Measurements from ENCODE around the gene MATN1. TPM values are rescaled to one million over a fixed set of nuclear protein-coding genes. Genes with fewer than 3 reads are reported as not detected.
A peak's percentile ranks its signal among the peaks of the same experiment; 100 is the strongest.

The MATN1 gene
- polyA plus RNA-seq, 3 donors: 0.07 TPM; not detected in 2

DNA sequence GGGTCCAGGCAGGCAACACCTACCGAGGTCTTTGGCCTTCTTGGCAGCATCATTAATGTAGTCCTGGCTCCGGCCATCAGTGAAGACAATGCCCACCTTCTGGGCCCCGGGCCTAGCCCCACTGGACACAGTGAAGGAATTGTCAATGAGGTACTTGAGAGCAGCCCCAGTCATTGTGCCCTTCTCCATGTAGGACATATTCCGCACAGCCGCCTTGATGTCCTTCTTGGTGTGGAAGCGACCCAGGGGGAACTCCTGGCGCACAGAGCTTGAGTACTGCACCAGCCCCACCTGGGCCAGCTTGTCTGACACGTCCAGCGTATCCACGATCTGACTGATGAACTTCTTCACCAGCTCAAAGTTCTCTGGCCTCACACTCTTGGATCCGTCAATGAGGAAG is 7.5 kb downstream of the MATN1 start:
- peaks cover 22 to 27% of the 10 kb centered on the region in 2 donors for H3K4me1 ChIP-seq (ENCODE audit: control insufficient read depth in 1 of 2, insufficient read depth in 2 of 2, low read length in 2 of 2)
- H3K9me3 ChIP-seq (replicated peaks in 1 of 2; ENCODE audit: control insufficient read depth in 1 of 2, insufficient read depth in 1 of 2, low read length in 2 of 2): peaks cover 0 to 12% of the 10 kb centered on the region in 2 donors
- WGBS (ENCODE audit: insufficient coverage): 94% methylated on average over 10 of the region's 11 CpGs
- peak overlapping the region in 1 of 7 donors; percentile 14 for H3K27ac Mint-ChIP-seq
- intact Hi-C loops (cut with micrococcal nuclease): loop anchor here (5.0 to 10.0 kb wide), 3 partner anchors 196 to 1679 kb away; partner anchors contain the start of gene BSDC1 (in 1 of the 2)
- TF ChIP-seq, protein P1, sequence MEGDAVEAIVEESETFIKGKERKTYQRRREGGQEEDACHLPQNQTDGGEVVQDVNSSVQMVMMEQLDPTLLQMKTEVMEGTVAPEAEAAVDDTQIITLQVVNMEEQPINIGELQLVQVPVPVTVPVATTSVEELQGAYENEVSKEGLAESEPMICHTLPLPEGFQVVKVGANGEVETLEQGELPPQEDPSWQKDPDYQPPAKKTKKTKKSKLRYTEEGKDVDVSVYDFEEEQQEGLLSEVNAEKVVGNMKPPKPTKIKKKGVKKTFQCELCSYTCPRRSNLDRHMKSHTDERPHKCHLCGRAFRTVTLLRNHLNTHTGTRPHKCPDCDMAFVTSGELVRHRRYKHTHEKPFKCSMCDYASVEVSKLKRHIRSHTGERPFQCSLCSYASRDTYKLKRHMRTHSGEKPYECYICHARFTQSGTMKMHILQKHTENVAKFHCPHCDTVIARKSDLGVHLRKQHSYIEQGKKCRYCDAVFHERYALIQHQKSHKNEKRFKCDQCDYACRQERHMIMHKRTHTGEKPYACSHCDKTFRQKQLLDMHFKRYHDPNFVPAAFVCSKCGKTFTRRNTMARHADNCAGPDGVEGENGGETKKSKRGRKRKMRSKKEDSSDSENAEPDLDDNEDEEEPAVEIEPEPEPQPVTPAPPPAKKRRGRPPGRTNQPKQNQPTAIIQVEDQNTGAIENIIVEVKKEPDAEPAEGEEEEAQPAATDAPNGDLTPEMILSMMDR (IDR thresholded peaks at IDR 0.05): no peak
- H3K4me1 Mint-ChIP-seq: peaks cover 22% of the 10 kb centered on the region
- peaks cover 11% of the 10 kb centered on the region for H4K20me1 ChIP-seq (ENCODE audit: insufficient read depth, low read length)
- H3K27ac ChIP-seq (ENCODE audit: low read depth in 1 of 2, low read length in 2 of 2): no peak overlapping the region
- no peaks in the 10 kb centered on the region for H3K36me3 ChIP-seq (replicated peaks in 1 of 2; ENCODE audit: control insufficient read depth in 1 of 2, insufficient read depth in 2 of 2, low read length in 2 of 2)
- DNase-seq: no peak
- H3K79me2 ChIP-seq (ENCODE audit: insufficient read depth, low read length): no peaks in the 10 kb centered on the region
- H3K4me2 ChIP-seq (replicated peaks; ENCODE audit: extremely low read depth, low read length, poor library complexity, severe bottlenecking): no peak overlapping the region
- no peaks in the 10 kb centered on the region for H3K36me3 Mint-ChIP-seq
- no peak overlapping the region for H3K4me3 Mint-ChIP-seq
- H2AFZ ChIP-seq (ENCODE audit: insufficient read depth, low read depth, low read length, poor library complexity, severe bottlenecking): no peak overlapping the region
- peaks cover 3 to 12% (median 11%) of the 10 kb centered on the region in 7 donors for H3K9me3 Mint-ChIP-seq
- peaks cover 6 to 8% (median 7%) of the 10 kb centered on the region in 3 donors for H3K27me3 Mint-ChIP-seq (ENCODE audit: low read depth in 3 of 3)
- no peak overlapping the region for H3K9ac ChIP-seq (ENCODE audit: insufficient read depth, low read length, poor library complexity, severe bottlenecking)
- no peak overlapping the region for H3K4me3 ChIP-seq (replicated peaks in 1 of 3; ENCODE audit: low read depth in 2 of 3, low read length in 3 of 3)
- no peaks in the 10 kb centered on the region for H3K27me3 ChIP-seq (ENCODE audit: control insufficient read depth in 2 of 2, insufficient read depth in 2 of 2, low read length in 2 of 2)

DNA sequence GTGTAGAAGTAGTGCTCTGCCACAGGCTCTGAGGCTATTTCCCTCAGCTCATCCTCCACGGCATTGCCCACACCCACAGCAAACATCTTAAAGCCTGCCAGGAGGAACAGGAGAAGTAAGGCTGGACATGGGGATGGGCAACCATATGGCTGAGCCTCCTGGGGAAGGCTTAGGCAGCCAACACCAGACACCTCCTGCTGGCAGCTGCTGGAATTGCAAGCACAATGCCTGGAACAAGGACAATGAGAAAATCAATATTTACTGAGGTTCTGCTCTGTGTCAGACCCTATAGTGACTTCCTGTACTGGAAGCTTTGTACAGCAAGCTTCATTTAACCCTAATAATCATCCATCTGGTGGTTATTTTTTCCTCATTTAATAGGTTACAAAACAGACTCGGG is 8.2 kb downstream of the MATN1 start:
- no CpG with 5 or more reads among the region's 2 CpGs for WGBS (ENCODE audit: insufficient coverage)
- H4K20me1 ChIP-seq (ENCODE audit: insufficient read depth, low read length): peaks cover 10% of the 10 kb centered on the region
- no peak overlapping the region for H3K4me2 ChIP-seq (replicated peaks; ENCODE audit: extremely low read depth, low read length, poor library complexity, severe bottlenecking)
- Mint-ChIP-seq H3K27me3 (ENCODE audit: low read depth in 3 of 3) (peaks cover 6 to 10% (median 8%) of the 10 kb centered on the region in 3 donors), H3K27ac (peak overlapping the region in 1 of 7 donors; percentile 25), H3K36me3 (no peaks in the 10 kb centered on the region), H3K9me3 (peaks cover 3 to 12% (median 11%) of the 10 kb centered on the region in 7 donors), H3K4me1 (peaks cover 15% of the 10 kb centered on the region), H3K4me3 (no peak overlapping the region)
- no peaks in the 10 kb centered on the region for H3K27me3 ChIP-seq (ENCODE audit: control insufficient read depth in 2 of 2, insufficient read depth in 2 of 2, low read length in 2 of 2)
- peaks cover 18 to 22% of the 10 kb centered on the region in 2 donors for H3K4me1 ChIP-seq (ENCODE audit: control insufficient read depth in 1 of 2, insufficient read depth in 2 of 2, low read length in 2 of 2)
- no peak overlapping the region for H3K9ac ChIP-seq (ENCODE audit: insufficient read depth, low read length, poor library complexity, severe bottlenecking)
- peaks cover 0 to 12% of the 10 kb centered on the region in 2 donors for H3K9me3 ChIP-seq (replicated peaks in 1 of 2; ENCODE audit: control insufficient read depth in 1 of 2, insufficient read depth in 1 of 2, low read length in 2 of 2)
- no peak overlapping the region for H2AFZ ChIP-seq (ENCODE audit: insufficient read depth, low read depth, low read length, poor library complexity, severe bottlenecking)
- TF ChIP-seq, protein P1 (IDR thresholded peaks at IDR 0.05): no peak
- intact Hi-C loops (cut with micrococcal nuclease): loop anchor here (5.0 to 10.0 kb wide), 3 partner anchors 197 to 1680 kb away; partner anchors contain the start of gene BSDC1 (in 1 of the 2)
- no peak overlapping the region for H3K4me3 ChIP-seq (replicated peaks in 1 of 3; ENCODE audit: low read depth in 2 of 3, low read length in 3 of 3)
- H3K36me3 ChIP-seq (replicated peaks in 1 of 2; ENCODE audit: control insufficient read depth in 1 of 2, insufficient read depth in 2 of 2, low read length in 2 of 2): no peaks in the 10 kb centered on the region
- H3K27ac ChIP-seq (ENCODE audit: low read depth in 1 of 2, low read length in 2 of 2): no peak overlapping the region
- H3K79me2 ChIP-seq (ENCODE audit: insufficient read depth, low read length): no peaks in the 10 kb centered on the region
- no peak for DNase-seq

Data from CD14-positive monocyte (primary cell).